Fibroblast of skin of scalp (primary cell): ENCODE results near the gene CENPW.

ENCODE experiments used
- DNase-seq: peaks from one replicate; pipeline ENCODE4 v3.0.0-alpha.2; 2013

CENPW gene

DNA sequence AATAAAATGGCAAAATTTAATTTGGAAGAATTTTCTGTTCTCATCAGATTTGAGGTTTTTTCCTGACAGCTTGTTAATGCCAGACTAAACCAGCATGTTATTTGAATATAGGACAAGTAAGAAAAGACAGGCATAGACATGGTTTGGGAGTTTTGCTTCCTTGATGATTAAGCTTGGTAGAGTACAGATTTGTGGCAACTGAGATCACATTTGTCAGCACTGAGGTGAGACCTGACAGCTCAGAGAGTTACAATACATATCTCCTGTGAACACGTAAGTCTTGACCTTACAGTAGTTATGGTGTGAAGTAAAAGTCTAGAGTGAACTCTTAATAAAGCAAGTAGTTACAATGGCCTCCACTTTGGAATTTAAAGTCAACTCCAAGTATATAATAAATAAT is 34.5 kb downstream of the CENPW start:
- no peak for DNase-seq

DNA sequence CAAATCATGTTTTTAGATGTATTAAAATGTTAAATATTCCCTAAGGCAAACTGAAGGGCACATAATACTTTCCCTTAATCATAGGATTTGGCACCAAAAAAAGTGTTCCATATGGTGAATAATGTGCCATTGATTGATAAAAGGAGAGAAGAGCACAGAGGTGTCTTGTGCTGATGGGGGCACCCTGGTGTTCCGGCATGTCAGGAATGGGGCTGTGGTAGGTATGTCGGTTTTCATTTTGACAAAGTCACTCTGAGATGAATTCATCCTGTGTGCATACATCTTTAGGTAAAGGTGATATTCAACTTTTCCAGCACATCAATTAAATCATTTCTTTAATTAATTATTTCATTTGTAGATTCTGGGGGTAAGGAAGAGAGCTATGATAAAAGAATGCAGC is 36.8 kb downstream of the CENPW start:
- DNase-seq: no peak

GRCh38 chr6:126377594-126378153 is 37.8 kb downstream of the CENPW start:
- no peak for DNase-seq

DNA sequence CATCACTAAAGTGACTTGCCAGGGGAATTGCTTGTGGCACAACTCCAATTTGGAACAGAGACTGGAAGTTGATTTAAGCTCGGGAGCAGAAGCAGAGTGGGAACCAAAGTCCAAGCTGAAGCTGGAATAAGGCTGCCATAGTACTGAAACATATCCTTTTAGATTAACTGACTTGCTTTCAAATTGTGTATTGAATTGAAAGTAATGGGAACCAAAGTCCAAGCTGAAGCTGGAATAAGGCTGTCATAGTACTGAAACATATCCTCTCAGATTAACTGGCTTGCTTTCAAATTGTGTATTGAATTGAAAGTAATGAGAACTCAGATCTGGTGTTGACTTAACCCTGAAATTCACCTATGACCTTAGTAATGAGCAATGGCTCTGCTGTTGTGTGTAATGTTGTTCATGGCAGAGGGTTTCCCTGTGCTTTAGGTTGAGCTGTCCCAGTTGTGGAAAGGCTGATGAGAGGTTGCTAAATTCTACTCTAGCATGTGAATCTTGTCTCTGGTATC is 40.2 kb downstream of the CENPW start:
- no peak for DNase-seq

DNA sequence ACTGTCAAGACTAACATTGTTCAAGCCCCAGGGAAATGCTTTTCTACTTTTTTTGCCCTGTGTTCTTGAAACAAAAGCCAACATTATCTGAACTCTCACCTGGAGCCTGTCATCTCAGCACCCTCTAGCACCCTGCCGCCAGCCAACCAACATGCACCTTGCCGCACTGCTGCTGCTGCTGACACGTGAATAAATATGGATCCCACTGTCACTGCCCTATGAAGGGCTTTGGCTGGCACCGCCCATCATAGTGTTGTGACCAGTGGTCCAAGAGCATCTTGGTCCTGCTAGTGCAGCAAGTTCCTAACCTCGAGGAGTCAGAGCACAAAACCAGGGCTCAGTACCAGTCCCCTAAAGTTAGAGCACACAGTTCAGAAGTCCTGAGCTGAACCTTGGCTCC is 41.6 kb downstream of the CENPW start:
- DNase-seq: no peak

GRCh38 chr6:126383203-126383602 is 43.3 kb downstream of the CENPW start:
- no peak for DNase-seq

- DNase-seq: no peak
Measured at GRCh38 chr6:126385536-126385935, 45.6 kb downstream of the CENPW start.

GRCh38 chr6:126388104-126388598 is 48.2 kb downstream of the CENPW start:
- no peak for DNase-seq

- peak; percentile 6 for DNase-seq
Measured at GRCh38 chr6:126396131-126396530, 56.2 kb downstream of the CENPW start.
